Hepatic stellate cell (primary cell): ENCODE results near the gene ZNF512.
A peak's percentile ranks its signal among the peaks of the same experiment; 100 is the strongest.
"Not testable (repeated sequence)": the region's sequence is repeated elsewhere in the genome, so short reads cannot be mapped to it uniquely, and the experiment has no call there.

Experiments used
- DNase-seq: peaks from one replicate; pipeline ENCODE4 v3.0.0; 2011; ENCODE audit warnings: low spot score

The ZNF512 gene

DNA sequence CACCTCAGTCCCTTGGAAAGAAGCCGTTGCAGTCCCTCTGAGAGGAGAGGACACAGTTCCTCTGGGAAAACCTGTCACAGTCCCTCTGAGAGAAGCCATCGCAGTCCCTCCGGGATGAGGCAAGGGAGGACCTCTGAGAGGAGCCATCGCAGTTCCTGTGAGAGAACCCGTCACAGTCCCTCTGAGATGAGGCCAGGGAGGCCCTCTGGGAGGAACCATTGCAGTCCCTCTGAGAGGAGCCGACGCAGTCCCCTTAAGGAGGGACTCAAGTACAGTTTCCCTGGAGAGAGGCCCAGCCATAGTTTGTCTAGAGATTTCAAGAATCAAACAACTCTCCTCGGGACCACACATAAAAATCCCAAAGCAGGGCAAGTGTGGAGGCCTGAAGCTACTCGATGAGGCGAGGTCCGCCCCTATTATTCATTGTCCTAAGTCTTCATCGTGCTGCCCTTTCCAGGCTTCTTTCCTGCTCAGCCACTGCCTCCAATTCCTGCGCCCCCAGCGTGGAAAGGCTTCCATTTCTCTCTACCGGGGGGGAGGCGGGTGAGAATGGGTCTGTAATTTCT, 630 bp upstream of the ZNF512 start:
- no peak for DNase-seq

DNA sequence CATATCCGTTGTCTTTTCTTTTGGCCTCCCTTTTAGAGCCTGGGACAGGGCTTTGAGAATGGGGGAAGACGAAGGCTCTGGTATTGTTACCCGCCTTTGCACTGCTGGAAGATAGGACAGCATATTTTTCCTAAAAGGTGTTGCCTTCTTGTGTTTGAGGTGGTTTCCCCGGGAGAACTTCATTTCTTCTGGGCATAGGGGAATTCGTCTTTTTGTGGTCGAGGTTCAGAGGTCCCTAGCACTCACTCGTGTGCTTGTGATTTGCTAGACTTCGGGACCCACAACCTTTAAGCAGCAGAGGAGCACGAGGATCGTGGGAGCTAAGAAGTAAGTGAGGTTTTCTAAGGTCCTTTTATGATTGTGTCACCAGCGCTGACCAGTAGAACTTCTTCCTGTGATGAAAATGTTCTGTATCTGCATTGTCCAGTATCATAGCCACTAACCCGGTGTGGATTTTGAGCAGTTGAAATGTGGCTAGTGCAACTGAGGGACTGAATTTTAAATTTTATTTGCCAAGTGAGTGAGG, 611 bp downstream of the ZNF512 start:
- no peak for DNase-seq

DNA sequence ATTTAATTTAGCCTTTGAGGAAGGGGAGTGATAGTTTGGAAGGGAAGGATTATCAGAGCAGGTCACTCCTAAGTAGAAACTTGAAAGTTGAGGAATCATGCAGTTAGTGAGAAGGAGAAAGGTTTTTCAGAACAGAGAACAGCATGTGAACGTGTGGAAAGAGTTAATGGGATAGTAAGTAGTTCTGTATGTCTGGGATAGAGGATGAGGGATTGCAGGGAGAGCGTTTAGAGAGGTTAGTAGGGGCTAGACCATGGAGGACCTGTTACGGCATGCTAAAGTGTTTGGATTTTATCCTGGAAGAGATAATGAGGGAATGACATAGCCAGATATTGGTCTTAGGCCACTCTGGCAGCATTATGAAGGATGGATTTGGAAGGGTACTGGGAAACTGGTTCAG, 1.8 kb downstream of the ZNF512 start:
- no peak for DNase-seq

DNA sequence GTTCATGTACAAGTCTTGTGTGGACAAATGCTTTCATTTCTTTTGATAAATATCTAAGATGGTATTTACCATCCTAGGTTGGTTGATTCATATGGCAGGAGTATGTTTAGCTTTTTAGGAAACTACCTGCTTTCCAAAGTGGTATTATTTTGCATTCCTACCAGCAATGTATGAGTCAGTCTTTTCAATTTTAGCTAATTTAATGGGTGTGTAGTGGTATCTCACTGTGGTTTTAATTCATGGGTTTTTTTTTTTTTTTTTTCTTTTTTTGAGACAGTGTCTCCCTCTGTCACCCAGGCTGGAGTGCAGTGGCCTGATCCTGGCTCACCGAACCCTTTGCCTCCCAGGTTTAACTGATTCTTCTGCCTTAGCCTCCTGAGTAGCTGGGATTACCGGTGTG, 4.2 kb downstream of the ZNF512 start:
- DNase-seq, result no peak

DNA sequence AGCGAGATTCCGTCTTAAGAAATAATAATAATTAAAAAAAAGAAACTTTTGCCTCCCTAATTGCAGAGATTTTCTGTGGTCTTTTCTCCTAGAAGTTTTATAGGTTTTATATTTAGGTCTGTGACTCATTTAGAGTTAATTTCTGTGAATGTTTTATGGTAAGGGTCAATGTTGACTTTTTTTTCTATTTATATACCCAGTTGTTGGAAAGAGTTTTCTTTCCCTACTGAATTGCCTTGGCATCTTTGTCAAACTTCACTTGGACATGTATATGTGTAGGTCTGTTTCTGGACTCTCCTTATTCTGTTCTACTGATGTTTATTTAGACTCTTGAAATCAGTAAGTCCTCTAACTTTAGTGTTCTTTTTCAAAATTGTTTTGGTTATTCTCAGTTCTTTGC, 5.5 kb downstream of the ZNF512 start:
- no peak for DNase-seq

DNA sequence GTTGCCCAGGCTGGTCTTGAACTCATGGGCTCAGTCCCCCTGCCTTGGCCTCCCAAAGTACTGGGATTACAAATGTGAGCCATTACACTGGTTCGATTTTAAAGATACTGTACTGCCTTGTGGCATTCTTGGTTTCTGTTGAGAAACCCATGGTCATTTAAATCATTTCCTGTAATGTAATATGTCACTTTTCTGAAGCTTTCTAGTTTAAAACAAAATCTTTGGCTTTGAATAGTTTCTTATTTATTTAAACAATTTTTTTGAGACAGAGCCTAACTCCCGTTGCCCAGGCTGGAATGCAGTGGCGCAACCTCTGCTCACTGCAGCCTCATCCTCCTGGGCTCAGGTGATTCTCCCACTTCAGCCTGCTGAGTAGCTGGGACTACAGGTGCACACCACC, 8.9 kb downstream of the ZNF512 start:
- peak; percentile 26 for DNase-seq

DNA sequence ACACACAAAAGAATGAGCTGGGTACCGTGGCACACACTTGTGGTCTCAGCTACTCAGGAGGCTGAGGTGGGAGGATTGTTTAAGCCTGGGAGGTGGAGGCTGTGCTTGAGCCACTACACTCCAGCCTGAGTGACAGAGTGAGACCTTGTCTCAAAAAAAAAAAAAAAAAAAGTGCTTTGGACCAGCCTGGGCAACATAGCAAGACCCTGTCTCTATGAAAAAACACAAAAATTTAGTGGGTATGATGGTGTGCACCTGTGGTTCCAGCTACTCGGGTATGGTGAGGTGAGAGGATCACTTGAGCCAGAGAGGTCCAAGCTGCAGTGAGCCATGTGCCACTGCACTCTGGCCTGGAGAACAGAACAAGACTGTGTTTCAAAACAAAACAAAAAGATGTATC, 10.4 kb downstream of the ZNF512 start:
- DNase-seq, result no peak

DNA sequence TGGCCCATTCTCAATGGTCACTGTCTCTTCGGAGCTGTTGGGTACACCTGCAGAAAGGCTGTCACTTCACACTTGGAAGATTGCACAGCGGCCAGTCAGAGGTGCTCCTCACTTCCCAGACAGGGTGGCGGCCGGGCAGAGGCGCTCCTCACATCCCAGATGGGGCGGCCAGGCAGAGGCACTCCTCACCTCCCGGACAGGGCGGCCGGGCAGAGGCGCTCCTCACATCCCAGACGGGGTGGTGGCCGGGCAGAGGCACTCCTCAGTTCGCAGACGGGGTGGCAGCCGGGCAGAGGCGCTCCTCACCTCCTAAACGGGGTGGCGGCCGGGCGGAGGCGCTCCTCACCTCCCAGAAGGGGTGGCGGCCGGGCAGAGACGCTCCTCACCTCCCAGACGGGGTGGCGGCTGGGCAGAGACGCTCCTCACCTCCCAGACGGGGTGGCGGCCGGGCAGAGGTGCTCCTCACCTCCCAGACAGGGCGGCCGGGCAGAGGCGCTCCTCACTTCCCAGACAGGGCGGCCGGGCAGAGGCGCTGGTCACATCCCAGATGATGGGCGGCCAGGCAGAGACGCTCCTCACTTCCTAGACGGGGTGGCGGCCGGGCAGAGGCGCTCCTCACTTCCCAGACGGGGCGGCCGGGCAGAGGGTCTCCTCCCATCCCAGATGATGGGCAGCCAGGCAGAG, 11.3 kb downstream of the ZNF512 start:
- not testable (repeated sequence) for DNase-seq

DNA sequence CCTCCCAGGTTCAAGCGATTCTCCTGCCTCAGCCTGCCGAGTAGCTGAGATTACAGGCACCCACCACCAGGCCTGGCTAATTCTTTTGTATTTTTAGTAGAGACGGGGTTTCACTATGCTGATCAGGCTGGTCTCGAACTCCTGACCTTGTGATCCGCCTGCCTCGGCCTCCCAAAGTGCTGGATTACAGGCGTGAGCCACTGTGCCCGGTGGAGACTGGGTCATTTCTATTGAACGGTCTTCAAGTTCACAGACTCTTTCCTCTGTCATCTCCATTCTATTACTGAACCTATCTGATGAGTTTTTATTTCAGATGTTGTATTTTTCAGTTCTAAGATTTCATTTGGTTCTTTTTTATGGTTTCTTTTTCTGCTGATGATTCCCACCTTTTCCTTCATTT, 12.6 kb downstream of the ZNF512 start:
- DNase-seq, result not testable (repeated sequence)

DNA sequence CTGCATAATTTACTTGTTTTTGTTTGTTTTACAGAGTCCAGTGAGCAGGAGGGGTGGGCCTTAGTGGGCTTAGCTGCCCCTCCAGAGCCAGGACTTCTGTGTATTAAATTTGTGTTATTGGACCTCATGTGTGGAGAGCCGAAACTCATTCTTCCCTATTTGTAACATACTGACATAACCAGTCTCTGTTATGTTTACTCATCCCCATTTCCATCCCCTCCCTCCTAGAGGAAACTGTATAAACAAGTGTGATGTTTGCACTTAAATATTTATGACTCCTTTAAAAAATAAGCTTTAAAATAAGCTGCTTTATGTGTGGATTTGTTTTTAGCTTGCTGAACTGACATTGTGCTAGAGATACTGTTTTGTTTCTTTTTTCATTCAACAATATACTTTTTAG, 13.8 kb downstream of the ZNF512 start:
- no peak for DNase-seq

DNA sequence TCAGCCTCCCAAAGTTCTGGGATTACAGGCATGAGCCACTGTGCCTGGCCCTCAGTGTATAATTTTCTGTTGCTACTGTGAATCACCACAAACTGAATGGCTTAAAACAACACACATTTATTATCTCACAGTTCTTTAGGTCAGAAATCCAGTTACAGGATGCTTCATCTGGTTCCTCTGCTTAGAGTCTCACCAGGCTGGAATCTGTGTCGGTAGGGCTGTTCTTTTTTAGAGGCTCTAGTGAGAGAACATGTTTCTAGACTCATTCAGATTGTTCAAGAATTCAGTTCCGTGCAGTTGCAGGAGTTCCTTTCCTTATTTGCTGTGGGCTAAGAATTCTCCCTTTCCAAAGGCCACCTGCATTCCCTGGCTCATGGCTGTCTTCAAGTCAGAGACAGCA, 23.8 kb downstream of the ZNF512 start:
- DNase-seq, result peak; percentile 60

DNA sequence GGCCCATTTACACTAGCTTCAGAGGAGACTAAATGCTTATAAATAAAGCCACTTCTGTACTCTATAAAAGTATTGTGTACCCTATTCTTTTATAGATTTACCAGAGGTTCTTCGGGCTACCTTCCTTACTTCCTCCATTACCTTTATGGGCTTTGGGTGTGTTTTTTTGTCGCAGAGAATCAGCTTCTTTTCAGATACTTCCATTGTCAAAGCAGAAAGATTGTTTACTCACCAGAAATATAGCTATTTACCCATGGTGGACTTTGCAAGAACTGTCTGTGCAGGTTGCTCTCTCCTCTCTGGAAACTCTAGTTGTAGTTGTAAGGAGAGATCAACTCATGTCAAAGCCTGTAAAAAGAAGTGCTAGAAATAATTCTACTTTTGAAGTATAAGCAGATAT, 31.1 kb downstream of the ZNF512 start:
- no peak for DNase-seq

DNA sequence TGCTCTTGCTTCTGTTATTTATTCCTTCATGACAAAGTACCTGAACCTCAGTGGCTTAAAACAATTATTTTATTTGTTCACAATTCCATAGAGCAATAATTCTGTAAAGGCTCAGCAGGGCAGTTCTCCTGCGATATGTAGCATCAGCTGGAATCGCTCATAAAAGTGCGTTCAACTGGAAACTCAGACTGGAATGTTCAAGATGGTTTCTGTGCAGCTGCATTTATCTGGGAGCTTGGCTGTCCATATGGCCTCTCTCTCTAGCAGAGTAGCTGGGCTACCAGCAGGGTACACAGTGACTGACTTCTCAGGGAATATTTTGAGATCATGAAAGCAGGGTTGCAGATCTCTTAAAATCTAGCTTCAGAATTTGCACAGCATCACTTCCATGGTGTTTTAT, 32.5 kb downstream of the ZNF512 start:
- no peak for DNase-seq

DNA sequence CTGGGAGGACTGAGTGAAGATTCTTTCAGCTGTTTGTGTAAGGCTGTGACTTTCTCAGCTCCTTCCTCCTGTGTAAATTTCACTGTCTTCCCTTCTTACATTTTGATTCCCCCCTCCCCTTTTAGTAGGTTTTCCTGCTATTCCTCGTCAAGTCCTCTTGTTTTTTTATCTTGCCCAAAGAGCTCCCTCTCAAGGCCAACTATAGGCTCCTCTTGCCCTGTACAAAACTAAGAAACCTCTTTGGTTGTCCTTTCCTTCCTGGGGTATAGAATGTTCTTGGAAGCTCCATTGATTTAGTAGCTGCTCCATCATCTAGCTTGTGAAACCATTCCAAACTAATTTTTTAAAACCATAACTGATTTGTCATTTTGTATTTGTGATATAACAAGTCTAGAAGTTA, 38.7 kb downstream of the ZNF512 start:
- no peak for DNase-seq

DNA sequence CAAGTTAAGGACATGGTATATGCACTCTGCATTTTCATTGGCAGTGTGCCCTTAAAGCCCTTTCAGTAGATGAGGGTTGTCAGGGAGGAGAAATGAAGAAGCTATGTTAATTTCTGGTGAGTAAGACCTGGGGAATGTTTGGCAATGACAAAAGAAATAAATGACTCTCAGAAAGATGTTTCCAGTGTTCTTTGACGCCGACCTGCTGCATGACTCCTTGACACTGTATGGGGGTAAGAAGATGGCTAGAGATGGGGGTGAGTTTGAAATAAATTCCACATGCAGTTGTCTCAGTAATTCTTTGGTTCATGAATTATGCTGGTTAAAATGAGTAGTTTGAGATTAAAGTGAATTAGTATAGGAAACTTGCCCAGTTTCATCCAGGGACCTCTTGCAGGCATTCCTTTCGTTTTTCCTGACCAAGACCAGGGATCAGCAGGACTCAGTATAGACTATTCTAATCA, 40.1 kb downstream of the ZNF512 start:
- peak; percentile 55 for DNase-seq

DNA sequence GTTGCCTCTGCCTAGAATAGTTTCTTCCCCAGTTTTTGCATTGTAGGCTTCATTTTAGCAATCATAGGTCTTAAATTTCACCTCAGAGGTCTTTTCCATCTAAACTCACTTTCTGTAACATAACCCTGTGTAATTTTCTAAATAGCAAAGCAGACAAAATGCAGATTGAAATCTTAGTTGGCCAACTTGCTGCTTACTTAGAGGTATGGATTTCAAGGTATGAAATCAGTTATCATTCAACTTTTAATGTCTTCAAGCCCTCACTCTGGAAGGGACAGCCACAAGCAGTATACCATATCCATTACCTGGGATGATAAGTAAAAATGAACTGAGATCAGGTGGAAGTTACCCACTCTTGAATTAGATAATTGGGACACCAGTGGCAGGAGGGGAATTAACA, 42.1 kb downstream of the ZNF512 start:
- DNase-seq, result no peak

DNA sequence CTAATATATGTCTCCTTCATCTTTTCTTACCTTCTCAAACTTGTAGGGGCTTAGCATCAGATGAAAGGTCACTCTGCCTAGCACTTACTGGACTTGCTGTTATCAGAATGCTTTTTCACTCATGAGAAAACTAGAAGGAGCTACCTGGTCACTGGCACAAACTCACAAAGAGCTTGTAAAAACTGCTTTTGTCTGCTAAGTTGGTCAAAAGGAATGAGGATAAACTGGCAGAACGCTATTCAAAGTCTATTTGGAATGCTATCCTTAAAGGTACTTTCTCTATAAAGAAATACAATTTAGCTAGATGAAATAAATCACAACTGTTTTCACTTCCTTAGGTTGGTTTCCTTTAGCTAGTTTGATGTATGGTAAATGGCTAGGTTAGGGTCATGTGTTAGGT, 43.5 kb downstream of the ZNF512 start:
- not testable (repeated sequence) for DNase-seq

DNA sequence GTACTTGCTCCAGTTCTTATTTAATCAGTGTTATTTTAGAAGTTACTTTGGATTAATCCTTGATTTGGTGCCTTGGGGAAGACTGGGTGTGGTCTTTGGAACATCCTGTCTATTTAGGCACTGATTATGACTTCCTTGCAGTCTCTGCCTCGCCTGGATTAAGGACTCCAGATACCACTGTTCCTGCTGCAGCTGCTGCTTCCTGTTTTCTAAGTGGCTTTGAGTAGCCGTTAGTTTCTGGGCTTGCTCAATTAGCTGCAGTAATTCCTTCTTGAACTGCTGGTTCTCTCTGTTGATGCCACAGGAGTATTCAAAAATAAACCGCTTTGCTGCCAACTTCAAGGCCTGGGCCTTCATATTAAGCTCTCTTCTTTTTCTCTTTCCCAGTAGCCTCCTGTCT, 44.1 kb downstream of the ZNF512 start:
- not testable (repeated sequence) for DNase-seq

DNA sequence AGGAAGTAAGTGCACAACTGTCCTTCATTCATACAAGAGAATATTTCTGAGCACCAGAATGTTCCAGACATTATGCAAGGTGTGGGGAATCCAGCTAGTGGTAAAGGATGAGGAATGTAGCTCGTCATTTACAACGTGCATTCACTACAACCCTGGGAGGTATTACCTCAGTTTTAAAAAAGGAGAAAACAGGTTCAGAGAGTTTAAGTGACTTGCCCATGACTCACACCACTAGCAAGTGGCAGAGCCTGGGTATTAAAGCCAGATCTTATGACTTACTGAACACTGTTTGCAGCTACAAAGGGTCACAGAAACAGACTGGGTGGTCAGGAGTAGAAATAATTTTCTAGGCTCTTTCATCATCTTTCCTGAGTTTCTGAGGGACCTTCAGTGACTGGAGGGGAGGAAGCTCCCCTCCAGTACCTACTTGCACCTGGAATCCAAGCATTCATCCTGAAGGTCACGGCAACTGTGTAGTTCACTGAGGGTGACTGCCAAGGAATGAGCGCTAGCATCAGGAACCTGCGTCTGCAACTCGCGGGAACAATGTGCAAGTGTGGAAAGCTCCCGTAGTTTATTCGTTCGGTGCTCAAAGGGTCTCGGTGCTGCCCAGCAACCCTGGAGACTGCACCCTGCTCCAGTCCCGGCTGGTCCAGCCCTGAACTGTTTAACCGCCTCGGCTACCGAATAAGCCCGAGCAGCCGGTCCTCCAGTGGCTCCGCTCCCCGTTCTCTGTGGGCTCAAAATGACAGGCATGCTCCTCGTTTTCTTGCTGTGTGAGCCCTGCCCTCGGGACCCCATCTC, 45.3 kb downstream of the ZNF512 start:
- peak; percentile 47 for DNase-seq

DNA sequence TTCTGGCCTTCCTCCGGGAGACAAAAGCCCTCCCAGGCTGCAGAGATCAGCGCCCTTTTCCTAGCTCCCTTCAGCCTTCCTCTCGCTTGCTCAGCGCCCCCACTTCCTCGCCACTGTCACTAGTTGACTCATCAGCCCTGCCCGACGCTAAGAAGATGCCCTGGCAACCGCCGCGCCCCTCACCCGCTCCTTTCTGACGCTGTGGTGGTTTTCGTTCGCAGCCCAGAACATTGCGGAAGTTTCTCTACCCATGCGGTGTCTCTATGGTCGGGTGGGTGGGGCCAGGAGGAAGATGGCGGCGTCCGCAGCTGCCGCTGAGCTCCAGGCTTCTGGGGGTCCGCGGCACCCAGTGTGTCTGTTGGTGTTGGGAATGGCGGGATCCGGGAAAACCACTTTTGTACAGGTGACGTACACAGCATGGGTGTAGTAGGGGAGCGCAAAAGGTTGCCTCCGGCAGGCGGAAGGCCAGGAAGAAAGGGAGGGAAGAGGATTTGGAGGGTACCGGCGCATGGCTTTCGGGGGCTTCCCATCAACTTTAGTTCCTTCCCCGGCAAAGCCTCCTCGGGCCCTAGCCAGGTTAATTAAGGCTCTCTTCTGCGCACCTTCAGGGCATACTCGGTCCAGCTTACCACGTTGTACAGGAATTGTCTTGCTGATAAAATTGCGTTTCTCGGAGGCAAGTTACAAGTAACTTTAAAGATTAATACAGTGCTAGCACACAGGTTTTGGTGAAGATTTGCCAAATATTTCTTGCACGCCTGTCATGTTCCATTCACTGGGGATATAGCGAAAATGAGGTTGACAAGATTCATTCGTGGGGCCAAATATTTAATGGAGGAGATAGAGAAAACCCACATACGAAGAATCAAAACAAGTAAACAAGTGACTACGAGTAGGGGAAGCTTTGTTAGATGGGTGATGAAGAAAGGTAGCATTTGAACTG, 46.2 kb downstream of the ZNF512 start, which contains the start of the genes CCDC121 and GPN1:
CCDC121 (minus strand) TSS at position 246 of the 943 bp plus-strand sequence. CDS start 1,213 bp downstream, outside the sequence.
GPN1 (plus strand) TSS at position 284 of the 943 bp plus-strand sequence; CDS start at position 293, 9 bp downstream.
- peak; percentile 87 for DNase-seq

DNA sequence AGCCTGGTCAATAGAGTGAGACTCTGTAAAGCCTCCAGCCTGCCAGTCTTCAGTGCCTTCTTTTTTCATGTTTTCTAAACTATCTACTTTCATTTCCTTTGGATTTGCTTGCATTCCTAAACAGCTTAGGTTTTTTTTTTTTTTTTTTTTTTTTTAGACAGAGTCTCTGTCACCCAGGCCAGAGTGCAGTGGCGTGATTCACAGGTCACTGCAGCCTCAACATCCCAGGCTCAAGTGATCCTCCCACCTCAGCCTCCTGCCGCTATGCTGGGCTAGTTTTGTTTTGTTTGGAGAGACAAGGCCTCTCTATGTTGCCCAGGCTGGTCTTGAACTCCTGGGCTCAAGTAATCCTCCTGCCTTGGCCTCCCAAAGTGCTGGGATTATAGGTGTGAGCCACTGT, 47.4 kb downstream of the ZNF512 start:
- DNase-seq, result not testable (repeated sequence)

DNA sequence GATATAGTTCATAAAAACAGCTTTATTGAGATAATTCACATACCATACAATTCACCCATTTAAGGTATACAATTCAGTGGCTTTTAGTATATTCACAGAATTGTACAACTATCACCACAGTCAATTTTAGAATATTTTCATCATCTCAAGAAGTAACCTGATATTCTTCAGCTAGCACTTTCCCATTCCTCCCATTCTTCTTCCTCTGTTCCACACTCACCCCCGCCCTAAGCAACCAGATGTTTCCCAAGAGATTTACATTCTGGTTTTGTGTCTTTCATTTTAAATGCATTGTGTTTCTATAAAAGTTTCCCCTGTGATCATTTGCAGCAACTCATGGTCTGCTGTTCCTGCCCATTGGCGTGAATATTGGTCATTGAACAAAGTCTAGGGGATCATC, 51.4 kb downstream of the ZNF512 start:
- no peak for DNase-seq
